NCI-H2107 (cell line): ENCODE results near the gene GBP7.
"Not testable (repeated sequence)": the region's sequence is repeated elsewhere in the genome, so short reads cannot be mapped to it uniquely, and the experiment has no call there.

ENCODE experiments used
- DNase-seq: peaks from one replicate; lab custom pipeline; 2025; lab: John Stamatoyannopoulos, UW

The GBP7 gene, protein sequence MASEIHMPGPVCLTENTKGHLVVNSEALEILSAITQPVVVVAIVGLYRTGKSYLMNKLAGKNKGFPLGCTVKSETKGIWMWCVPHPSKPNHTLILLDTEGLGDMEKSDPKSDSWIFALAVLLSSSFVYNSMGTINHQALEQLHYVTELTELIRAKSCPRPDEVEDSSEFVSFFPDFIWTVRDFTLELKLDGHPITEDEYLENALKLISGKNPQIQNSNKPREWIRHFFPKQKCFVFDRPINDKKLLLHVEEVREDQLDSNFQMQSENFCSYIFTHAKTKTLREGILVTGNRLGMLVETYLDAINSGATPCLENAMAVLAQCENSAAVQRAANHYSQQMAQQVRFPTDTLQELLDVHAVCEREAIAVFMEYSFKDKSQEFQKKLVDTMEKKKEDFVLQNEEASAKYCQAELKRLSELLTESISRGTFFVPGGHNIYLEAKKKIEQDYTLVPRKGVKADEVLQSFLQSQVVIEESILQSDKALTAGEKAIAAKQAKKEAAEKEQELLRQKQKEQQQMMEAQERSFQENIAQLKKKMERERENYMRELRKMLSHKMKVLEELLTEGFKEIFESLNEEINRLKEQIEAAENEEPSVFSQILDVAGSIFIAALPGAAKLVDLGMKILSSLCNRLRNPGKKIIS

DNA sequence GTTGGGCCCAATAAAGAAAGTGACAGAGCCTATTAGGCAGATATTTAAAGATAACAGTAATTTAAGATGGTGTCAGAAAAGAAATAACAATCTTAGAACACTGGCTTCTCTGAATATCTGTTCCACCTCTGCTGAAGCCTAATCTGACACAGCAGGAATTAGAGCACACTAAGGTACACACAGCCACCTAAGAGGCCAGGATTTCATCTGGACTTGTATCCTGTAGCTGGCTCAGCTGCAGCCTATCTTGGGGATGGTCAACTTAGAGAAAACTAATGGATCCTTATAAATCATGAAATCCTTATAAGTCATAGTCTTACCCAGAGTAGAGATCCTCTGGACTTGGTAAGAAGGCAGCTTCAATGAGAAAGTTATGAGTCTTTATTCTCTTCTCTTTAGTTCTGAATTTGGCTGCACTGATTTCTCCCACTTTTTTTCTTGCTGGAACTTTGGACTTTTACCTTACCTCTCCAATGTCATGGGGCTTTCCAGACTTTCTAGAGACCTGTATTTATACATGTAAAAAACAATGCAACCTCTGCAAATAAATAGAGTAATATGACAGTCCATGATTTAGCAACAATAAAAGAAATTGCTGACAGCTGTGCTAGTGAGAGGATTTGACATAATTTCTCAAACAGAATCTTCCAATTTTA is at the start of gene GBP7:
Gene GBP7 (minus strand): TSS at position 403 of the 656 bp plus-strand sequence. CDS start 4,068 bp downstream, outside the sequence.
- no peak for DNase-seq

DNA sequence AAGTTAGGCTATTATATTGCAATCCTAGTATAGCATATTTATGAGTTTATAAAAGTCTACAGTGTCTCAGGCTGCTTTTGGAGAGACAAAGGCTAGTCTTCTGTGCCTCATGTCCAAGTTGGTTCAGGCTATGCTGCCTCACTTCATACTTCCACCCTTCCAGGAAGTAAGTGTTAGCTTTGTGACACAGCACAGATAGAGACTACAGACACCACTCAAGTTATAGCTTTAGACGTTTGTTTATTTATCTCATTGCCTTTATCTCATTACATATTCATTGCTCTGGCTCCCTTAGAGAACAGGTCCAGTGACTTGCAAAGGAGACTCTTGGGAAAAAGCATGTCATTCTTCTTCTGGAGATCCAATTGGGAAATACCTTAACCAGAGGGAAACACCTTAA is 45.5 kb upstream of the GBP7 start:
- no peak for DNase-seq

DNA sequence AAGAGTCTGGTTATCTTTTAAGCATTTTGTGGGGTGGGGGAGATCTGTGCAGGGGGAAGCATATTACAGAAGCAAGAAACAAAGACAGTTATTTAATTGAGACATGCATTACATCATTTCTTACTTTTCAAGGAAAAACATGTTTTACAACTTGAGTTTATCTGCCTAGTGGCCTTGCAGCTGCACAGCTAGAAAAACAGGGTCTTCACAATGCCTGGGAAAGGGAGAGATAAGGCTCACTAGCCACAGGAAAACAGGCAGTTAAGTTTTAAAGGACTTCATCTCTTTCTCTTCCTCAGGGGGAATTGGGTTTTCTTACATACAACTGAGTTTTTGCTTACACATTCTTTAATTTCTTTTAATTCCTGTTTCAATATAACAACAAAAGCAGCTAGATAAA is 44.0 kb upstream of the GBP7 start:
- DNase-seq = not testable (repeated sequence)

DNA sequence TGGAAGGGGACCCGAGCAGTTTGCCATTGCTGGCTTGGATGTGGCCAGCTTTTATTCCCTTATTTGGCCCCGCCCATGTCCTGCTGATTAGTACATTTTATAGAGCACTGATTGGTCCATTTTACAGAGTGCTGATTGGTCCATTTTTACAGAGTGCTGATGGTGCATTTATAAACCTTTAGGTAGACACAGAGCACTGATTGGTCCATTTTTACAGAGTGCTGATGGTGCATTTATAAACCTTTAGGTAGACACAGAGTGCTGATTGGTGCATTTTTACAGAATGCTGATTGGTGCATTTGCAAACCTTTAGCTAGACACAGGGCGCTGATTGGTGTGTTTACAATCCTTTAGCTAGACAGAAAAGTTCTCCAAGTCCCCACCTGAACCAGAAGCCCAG is 43.1 kb upstream of the GBP7 start:
- DNase-seq = not testable (repeated sequence)

DNA sequence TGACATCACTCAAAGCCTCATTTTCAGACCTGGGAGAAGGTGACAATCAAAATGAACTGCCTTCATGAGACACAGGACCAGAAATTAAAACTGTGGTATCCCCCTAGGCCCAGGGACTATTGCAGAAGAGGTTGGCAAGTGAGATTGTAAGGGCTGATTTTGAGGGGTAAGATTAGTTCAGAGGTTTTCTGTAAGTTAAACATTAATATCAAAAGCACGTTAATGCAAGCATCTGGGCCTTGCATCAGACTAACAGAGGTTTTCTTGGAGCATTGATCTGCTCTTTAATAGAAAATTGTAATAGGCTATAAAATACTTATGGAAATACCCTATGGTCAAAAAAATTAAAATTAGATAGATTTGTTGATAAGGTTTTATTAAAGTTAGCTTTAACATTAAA is 37.5 kb upstream of the GBP7 start:
- DNase-seq = no peak

DNA sequence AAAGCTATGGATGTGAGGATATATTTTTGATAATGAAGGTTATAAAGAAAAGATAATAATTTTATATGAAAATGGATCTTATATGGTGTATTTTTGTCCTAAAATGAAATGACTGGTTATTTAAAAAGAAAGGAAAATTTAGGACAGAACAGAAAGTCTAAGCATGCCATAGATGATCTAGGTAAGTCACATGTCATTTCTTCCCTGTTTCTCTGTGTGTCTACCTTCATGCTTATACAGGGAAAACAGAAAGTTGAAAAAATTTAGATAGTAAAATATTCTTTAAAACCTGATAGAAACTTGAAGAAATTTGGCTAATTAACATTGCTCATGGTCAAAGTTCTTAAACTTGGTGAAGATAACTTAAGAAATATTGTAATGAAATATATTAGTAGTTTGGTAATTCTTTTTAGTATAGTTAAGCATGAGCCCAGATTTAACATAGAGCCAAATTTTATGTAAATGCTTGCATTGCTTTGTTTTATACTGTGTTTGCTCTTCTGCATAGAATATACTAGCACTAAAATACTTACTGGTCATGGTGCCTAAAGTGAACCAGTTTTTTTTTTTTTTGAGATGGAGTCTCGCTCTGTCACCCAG is 35.3 kb upstream of the GBP7 start:
- DNase-seq = no peak

DNA sequence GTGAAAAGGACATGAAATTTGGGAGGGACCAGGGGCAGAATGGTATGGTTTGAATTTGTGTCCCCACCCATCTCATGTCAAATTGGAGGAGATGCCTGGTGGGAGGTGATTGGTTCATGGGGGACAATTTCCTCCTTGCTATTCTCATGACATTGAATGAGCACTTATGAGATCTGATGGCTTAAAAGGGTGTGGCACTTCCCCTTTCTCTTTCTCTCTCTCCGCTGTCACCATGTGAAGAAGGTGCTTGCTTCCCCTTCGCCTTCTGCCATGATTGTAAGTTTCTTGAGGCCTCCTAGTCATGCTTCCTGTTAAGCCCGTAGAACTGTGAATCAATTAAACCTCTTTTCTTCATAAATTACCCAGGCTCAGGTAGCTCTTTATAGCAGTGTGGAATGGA is 30.6 kb upstream of the GBP7 start:
- DNase-seq = no peak

DNA sequence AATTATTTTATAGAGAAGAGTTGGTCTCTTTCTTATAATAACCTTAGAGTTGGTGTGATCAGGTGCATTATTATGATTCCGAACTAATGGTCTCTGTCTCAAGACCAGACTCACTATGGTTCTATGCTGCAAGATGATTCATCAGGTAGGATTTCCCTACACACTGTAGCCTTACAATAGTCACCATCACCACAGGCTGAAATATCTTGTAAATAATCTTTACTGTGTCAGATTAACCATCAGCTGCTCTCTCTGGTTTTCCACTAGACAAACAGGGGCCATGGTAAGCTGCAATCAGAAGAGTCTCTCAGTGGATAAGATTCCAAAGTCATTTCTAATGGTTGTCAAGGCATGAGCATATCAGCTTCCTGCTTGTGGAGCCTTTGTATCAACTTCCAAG is 27.4 kb upstream of the GBP7 start:
- DNase-seq = no peak

DNA sequence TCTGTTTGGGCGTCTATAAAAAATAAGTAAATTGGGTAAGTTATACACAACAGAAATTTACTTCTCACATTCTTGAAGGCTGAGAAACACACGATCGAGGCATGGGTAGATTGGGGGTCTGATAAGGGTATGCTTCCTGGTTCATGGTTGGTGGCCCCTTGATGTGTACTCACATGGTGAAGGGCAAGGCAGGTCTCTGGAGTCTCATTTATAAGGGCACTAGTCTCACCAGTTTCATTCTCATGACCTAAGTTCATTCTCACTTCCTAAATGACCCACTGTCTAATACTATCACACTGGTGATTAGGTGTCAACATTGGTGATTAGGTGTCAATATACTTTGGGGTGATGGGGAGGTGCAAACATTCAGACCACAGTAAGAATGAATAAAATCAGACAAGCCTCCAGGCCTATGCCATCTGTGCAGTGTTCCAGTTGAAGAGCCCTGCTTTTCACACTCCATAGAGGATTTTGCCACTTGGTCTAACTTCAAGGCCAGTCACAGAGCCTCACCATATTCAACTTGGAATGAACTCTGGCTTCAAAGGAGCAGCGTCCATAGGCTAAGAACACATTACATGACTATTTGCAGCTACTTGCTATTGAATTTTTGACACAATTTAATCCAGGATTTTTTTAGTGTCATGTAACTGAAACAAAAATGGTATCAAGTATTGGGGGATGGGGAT is 25.4 kb upstream of the GBP7 start:
- no peak for DNase-seq

DNA sequence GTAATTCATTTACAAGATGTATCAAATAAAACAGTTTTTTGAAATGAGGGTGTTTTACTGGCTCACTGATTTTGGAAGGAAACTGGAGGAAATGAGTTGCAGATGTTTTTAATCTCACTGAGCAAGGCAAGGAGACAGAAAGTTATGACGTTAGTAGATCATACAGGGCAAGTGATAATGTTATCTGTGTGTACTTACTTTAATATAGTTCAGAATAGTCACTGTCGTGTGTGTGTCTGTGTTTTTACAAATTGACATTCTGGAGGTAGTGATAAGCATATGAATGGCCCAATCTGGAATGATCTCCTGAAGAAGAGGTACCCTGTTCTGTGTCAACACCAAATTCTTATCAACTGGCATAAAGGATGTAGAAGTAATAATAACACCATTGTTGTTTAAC is 24.9 kb upstream of the GBP7 start:
- no peak for DNase-seq

DNA sequence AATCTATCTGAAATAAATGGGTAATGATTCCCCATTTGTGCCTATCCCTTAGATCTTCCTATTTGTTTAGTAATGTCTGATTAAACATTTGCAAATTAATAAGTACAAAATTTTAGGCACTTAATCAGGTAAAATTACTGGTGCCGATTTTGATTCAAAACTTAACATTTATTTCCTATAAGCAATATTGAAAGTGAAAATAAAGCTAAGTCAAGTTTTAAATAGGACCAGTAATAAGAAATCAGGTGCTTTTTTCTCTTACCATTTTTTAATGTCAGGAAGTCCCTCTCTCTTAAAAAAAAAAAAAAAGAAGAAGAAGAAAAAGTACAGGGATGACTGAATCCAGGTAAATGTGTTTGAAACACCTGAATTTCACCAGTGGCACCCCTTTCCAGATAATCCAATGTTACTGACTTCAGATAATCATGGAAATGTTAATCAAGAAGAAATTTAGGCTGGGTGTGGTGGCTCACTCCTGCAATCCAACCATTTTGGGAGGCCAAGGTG is 23.8 kb upstream of the GBP7 start:
- no peak for DNase-seq

DNA sequence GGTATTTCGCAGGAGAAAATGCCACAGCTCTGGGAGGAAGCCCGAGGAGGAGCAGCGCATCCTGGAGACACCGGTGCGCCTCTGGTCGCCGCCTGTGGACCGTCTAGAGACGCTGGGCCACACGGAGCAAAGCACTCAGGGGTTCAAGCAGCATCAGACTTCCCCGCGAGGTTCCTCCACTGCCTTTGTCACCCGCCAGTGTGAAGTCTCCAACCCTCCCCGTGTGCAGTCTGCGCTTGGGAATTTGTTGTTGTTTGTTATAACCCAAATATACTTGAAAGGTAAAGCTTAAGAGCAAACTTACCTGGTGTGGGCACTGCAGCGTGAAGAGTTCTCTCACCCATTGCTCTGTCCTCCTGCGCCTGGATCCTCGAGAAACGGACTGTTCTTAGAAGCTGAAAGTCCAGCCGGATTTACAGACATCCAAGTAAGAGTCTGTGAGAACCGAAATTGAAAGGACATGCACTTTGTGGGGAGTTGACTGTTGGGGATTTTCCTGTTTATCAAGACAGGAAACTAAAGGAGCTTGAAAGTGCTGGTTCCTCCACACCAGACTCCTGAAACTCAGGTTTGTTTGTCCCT is 22.8 kb upstream of the GBP7 start, which contains the start of gene GBP4:
Gene GBP4 (minus strand): TSS at position 452 of the 582 bp plus-strand sequence. CDS start 108 bp downstream, at position 344.
- DNase-seq = no peak

DNA sequence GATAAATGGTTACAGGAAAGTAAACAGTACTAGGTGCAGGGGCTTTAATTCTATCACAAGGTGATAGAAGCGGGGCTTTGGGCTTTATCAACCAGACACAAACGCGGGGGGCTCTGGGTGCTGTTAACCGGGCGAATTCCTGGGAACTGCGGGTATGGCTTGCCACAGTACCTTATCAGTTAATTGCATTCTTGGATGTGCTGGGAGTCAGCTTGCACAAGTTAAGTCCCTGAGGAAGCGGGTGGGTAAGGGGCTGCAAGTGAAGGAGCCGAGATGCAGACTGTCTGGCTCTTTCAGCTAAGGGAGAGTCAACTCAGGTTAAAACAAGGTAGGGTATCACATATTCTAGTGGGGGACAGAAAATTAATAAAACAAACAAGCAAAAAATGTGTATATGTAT is 22.3 kb upstream of the GBP7 start:
- DNase-seq = no peak

DNA sequence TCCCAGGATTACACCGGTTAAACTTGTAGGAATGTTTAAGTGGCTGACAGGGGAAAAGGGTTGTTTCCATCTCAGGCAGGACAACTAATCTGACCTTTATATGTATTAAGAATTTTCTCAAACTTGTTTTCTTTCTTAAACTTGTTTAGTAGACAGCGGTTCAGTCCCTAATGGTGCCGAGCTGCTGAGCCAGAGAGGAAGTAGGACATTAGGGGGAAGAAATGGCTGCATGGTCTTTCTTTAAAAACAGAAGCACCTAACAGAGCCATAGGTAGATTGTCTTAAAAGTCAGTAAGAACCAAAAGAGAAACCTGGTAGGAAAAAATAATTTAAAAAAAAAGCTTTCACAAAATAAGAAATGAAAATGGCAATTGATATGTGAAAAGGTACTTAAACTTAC is 19.7 kb upstream of the GBP7 start:
- no peak for DNase-seq

DNA sequence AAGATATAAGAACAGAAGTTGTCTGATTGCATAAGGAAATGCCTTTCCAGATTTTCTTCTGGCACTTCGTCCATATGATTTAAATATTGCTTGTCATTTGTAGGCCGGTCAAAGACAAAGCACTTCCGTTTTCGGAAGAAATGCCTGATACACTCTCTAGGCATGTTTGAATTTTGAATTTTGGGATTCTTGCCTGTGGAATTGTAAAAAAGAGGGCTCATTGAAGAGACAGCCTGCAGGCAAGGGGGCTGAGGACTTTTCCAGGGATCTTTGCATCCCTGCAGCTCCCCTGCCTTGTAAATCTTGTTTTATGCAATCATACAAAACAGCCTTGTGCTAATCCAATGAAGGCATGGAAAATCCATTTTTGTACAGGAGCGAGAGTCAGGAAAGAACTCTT is 15.5 kb upstream of the GBP7 start:
- DNase-seq = no peak

DNA sequence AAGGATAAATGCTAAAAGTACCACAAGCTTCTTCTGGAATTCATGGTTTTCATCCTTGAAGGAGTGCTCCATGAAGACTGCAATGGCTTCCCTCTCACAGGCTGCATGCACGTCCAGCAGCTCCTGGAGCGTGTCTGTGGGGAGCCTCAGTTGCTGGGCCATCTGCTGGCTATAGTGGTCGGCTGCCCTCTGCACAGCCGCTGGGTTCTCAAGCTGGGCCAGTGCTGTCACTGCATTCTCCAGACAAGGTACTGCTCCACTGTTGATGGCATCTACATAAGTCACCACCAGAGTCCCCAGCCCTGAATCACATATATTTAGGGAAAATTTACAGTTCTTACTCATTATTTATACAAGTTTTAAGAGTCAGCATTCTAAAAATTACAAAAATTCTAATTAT is 14.2 kb upstream of the GBP7 start:
- no peak for DNase-seq

DNA sequence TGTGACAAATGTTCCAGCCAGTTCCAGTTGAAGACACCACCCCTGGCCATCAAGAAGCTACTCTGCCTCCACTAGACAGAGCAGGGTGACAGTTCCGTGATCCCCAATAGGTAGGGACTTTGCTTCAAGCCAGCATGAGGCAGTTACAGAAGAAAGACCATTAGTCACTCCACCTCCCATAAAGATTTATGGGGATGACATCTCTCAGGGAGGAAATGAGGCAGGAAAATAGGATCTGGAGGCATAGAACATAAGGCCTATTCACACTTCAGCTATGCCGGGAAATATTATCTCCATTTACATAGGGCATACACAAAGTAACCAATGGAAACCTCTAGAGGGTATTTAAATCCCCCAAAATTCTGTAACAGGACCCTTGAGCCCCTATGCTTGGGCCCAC is 3.5 kb upstream of the GBP7 start:
- no peak for DNase-seq

DNA sequence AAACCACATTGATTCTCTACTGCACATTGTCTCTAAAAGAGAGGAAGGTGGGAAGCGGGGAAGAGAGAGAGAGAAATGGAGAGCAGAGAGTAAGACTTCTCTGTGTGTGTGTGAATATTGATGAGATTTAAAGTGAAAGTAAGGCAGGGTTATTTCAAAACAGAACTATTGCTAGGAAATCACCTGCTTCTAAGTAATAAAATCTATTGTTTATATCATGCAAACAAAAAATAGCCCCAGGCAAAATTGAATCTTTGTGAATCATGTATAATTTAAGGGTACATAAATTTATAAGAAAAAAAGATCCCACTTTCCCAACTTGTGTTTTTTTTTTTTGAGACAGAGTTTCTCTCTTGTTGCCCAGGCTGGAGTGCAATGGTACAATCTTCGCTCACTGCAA is 1.2 kb upstream of the GBP7 start:
- no peak for DNase-seq

DNA sequence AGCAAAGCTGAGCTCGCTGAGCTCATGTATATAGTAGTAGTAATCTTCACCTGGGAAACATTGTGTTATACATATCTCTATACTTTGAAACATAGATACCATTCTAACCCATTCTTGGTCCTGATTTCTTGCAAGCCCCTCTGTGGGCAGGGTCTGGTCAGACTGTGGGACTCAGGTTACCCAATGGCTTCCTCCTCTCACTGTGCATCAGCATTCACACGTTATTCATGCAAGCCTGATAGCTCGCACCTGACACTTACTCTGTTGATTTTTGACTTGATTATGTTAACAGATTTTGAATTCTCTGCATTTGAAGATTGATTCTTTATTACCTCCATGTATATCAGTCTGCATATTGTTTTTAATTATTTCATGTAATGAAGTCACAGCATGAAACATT is 1.3 kb downstream of the GBP7 start:
- DNase-seq = no peak

DNA sequence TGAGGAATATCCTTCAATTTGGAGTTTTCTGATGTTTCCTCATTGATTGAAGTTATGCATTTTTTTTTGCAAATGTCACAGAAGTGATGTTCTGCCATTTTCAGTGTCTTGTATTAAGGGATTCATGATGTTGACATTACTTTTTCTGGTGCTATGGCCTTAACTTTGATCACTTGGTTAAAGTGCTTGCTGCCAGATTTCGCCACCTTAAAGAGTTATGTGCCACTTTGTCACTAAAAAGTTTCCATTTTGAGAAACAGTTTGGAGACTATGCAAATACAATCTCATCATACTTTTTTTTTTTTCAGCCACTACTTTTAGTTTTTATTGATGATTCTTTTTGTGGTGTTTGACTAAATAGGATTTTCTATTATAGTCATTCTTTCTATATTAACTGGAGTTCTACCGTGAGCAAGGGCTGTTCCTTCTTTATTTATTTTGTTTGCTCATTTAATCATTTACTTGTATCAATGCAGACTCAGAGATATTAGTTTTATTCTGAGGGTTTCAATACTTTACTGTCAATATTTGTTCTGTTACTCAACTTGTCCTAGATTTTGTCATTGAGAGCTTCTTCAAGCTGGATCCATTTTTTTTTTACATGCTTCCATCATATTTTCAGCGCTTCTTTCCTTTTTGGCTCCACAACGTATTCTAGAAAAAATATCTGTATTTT is 3.2 kb downstream of the GBP7 start:
- DNase-seq = no peak

DNA sequence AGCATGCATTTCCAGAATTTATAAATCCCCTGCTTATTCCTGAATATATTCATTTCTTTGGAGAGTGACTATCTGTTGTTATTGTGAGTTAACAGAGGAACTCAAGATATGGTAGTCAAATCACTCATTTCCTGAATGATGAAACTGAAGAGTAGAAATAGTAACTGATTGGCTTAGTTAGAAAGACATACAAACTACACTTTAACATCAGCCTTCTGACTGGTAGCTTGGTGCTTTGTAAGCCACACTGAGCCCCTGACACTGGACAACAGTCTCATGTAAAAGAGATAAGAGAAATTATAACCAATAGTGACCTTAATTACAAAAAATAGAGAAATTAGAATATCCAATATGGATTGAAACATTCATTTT is 4.8 kb downstream of the GBP7 start:
- no peak for DNase-seq
